Mesenchymal stem cell (in vitro differentiated cells and primary cell): ENCODE data around the gene TECPR2.

ENCODE experiments used
- DNase-seq: peaks from one replicate; pipeline ENCODE4 v3.0.0-alpha.2; 2013
- H2AFZ ChIP-seq: one replicate; pipeline ENCODE4 v1.6.1; 2013; ENCODE audit warnings: low read depth, mild to moderate bottlenecking, control low read depth, inconsistent platforms, low read length, moderate library complexity
- H2AK5ac ChIP-seq: 2 replicates; pipeline ENCODE4 v1.6.1; 2013; ENCODE audit warnings: low read length, moderate library complexity, mild to moderate bottlenecking, inconsistent platforms; ENCODE audit not compliant: severe bottlenecking
- H2BK120ac ChIP-seq: one replicate; pipeline ENCODE4 v1.6.1; 2013; ENCODE audit warnings: low read depth, mild to moderate bottlenecking, inconsistent platforms, low read length, moderate library complexity
- H2BK12ac ChIP-seq, 2 experiments: one replicate each; pipeline ENCODE4 v1.6.1; 2013; ENCODE audit warnings: inconsistent platforms in 2 of 2, low read length in 2 of 2, mild to moderate bottlenecking in 2 of 2, moderate library complexity in 2 of 2, control low read depth in 1 of 2
- H2BK15ac ChIP-seq: one replicate; pipeline ENCODE4 v1.6.1; 2013; ENCODE audit warnings: mild to moderate bottlenecking, low read depth, inconsistent platforms; ENCODE audit not compliant: poor library complexity, severe bottlenecking
- H2BK5ac ChIP-seq: 2 replicates; pipeline ENCODE4 v1.6.1; 2013; ENCODE audit warnings: low read depth, mild to moderate bottlenecking, low read length, control low read depth, inconsistent platforms; ENCODE audit not compliant: poor library complexity, severe bottlenecking
- H3K14ac ChIP-seq, 2 experiments: one replicate each; pipeline ENCODE4 v1.6.1; 2013; ENCODE audit warnings: inconsistent platforms in 2 of 2, low read length in 2 of 2, control low read depth in 1 of 2, mild to moderate bottlenecking in 1 of 2, moderate library complexity in 1 of 2
- H3K18ac ChIP-seq, 2 experiments: one replicate each; pipeline ENCODE4 v1.6.1; 2013; ENCODE audit warnings: inconsistent platforms in 2 of 2, low read length in 2 of 2, control low read depth in 1 of 2, low read depth in 1 of 2, mild to moderate bottlenecking in 1 of 2
- H3K23ac ChIP-seq, 2 experiments: one replicate each; pipeline ENCODE4 v1.6.1; 2013; ENCODE audit warnings: inconsistent platforms in 2 of 2, low read length in 2 of 2, mild to moderate bottlenecking in 2 of 2, moderate library complexity in 2 of 2, control low read depth in 1 of 2
- H3K27ac ChIP-seq: 2 replicates; pipeline ENCODE4 v1.5.1; 2013; ENCODE audit warnings: mild to moderate bottlenecking, moderate library complexity, low read length, control low read depth, inconsistent platforms; ENCODE audit not compliant: poor library complexity, severe bottlenecking
- H3K27me3 ChIP-seq, 2 experiments: 2 replicates each; pipeline versions ENCODE4 v1.6.1 to v1.7.0; 2013; ENCODE audit warnings: low read length in 2 of 2, mild to moderate bottlenecking in 2 of 2, moderate library complexity in 2 of 2, control low read depth in 1 of 2, inconsistent platforms in 1 of 2; ENCODE audit not compliant: control insufficient read depth in 1 of 2, insufficient read depth in 1 of 2
- H3K36me3 ChIP-seq, 2 experiments: 2 replicates each; pipeline versions ENCODE4 v1.6.1 to v1.7.0; 2013; ENCODE audit warnings: low read length in 2 of 2, control low read depth in 1 of 2, inconsistent platforms in 1 of 2, low read depth in 1 of 2, mild to moderate bottlenecking in 1 of 2; ENCODE audit not compliant: insufficient read depth in 2 of 2, control insufficient read depth in 1 of 2
- H3K4ac ChIP-seq, 2 experiments: one replicate each; pipeline ENCODE4 v1.6.1; 2013; ENCODE audit warnings: inconsistent platforms in 2 of 2, low read length in 2 of 2, mild to moderate bottlenecking in 2 of 2, moderate library complexity in 2 of 2, control low read depth in 1 of 2, low read depth in 1 of 2
- H3K4me1 ChIP-seq: 2 replicates; pipeline ENCODE4 v1.6.1; 2013; ENCODE audit warnings: low read depth, low read length, control low read depth; ENCODE audit not compliant: control insufficient read depth, insufficient read depth
- H3K4me2 ChIP-seq: 2 replicates; pipeline ENCODE4 v1.6.1; 2013; ENCODE audit warnings: low read length, mild to moderate bottlenecking, inconsistent platforms; ENCODE audit not compliant: poor library complexity, severe bottlenecking
- H3K4me3 ChIP-seq, 2 experiments: 2 replicates each; pipeline versions ENCODE4 v1.5.1 to v1.7.0; 2013; ENCODE audit warnings: low read length in 2 of 2, mild to moderate bottlenecking in 2 of 2, control low read depth in 1 of 2, low read depth in 1 of 2; ENCODE audit not compliant: insufficient read depth in 1 of 2
- H3K79me1 ChIP-seq: replicated peaks from 2 replicates; pipeline ENCODE4 v1.6.1; 2013; ENCODE audit warnings: mild to moderate bottlenecking, control low read depth, low read length, inconsistent platforms; ENCODE audit not compliant: poor library complexity, severe bottlenecking
- H3K9ac ChIP-seq: 2 replicates; pipeline ENCODE4 v1.7.0; 2013; ENCODE audit warnings: mild to moderate bottlenecking, low read length, moderate library complexity
- H3K9me3 ChIP-seq: 2 replicates; pipeline ENCODE4 v1.7.0; 2013; ENCODE audit warnings: mild to moderate bottlenecking, low read length; ENCODE audit not compliant: control insufficient read depth
- H4K8ac ChIP-seq: one replicate; pipeline ENCODE4 v1.6.1; 2013; ENCODE audit warnings: inconsistent platforms, mild to moderate bottlenecking, low read length, moderate library complexity
- H4K91ac ChIP-seq: one replicate; pipeline ENCODE4 v1.6.1; 2013; ENCODE audit warnings: mild to moderate bottlenecking, low read length, inconsistent platforms
- WGBS: methylation state at CpG from one replicate; pipeline ENCODE4 v1.1.7; 2013; ENCODE audit warnings: mixed read lengths; 5-methylcytosine and 5-hydroxymethylcytosine counted together

Gene TECPR2

DNA sequence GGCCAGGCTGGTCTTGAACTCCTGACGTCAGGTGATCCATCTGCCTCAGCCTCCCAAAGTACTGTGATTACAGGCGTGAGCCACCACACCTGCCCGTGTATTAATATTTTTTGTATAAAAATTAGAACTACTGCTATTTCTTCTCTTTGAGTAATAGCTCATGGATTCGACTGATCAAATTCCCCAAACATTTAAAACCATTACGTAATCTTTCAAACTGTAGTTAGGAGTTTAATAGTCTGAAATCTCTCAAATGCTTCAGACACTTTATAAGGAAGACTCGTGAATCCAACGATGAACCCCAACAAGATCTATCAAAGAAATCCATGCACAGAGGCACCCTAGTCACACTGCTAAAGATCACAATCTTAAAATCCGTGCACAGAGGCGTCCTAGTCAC, 16.1 kb downstream of the TECPR2 start:
- Histone ChIP-seq H2BK15ac (no peak overlapping the region), H3K4me2 (no peak overlapping the region), H3K4me1 (no peaks in the 10 kb centered on the region), H2AFZ (no peak overlapping the region), H3K79me1 (peaks cover 12% of the 10 kb centered on the region), H3K23ac (no peak overlapping the region), H3K27ac (no peak overlapping the region), H3K18ac (no peak overlapping the region), H2BK5ac (no peak overlapping the region), H4K91ac (no peak overlapping the region), H4K8ac (no peak overlapping the region), H2BK120ac (no peak overlapping the region), H3K14ac (no peak overlapping the region), H3K4ac (no peak overlapping the region), H3K4me3 (no peak overlapping the region), H3K9me3 (no peaks in the 10 kb centered on the region), H3K36me3 (peaks cover 10 to 44% of the 10 kb centered on the region in 2 experiments), H2AK5ac (no peak overlapping the region), H2BK12ac (no peak overlapping the region), H3K27me3 (no peaks in the 10 kb centered on the region), H3K9ac (no peak overlapping the region)
- over 99% methylated on average over 6 of the region's 9 CpGs for WGBS
- DNase-seq = no peak

DNA sequence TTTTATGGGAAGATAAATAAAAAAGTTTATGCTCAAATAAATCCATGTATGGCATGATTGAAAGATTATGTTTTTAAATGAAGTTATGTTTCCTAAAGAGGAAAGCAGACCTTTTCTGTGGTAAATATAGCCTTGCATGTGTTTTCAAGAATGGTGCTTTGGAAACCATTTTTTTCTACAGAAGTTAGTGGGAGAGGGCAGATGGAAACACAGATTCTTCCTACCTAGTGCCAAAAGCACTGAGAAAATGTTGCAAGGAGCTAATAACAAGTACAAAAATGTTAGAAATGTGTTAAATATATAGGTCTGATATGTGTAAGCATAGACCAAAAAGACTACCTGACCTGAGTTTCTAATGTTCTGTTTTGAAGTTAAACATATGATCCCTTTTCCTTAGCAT, 24.3 kb downstream of the TECPR2 start:
- Histone ChIP-seq H3K18ac (no peak overlapping the region), H3K14ac (no peak overlapping the region), H3K27me3 (no peaks in the 10 kb centered on the region), H2BK12ac (no peak overlapping the region), H3K36me3 (peaks cover 6 to 37% of the 10 kb centered on the region in 2 experiments), H2BK5ac (no peak overlapping the region), H3K9me3 (no peaks in the 10 kb centered on the region), H3K4me1 (no peaks in the 10 kb centered on the region), H2BK120ac (no peak overlapping the region), H3K23ac (no peak overlapping the region), H2BK15ac (no peak overlapping the region), H3K27ac (no peak overlapping the region), H3K79me1 (peaks cover 4% of the 10 kb centered on the region), H4K91ac (no peak overlapping the region), H3K4me3 (no peak overlapping the region), H4K8ac (no peak overlapping the region), H3K4ac (no peak overlapping the region), H2AK5ac (no peak overlapping the region), H2AFZ (no peak overlapping the region), H3K9ac (no peak overlapping the region), H3K4me2 (no peak overlapping the region)
- DNase-seq = no peak

DNA sequence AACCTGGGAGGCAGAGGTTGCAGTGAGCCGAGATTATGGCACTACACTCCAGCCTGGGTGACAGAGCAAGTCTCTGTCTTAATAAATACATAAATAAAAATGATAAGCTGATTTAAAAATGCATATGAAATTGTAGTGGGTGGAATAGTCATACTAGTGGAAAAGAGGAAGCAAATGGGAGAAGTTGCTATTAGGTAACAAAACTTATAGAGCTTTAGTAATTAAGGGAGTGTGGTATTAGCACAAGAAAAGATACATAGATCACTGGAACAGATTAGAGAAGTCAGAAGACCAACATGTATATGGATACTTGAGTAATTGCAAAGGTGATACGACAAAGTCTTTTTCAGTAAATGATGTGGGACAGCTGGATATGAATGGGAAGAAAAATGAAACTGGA, 26.5 kb downstream of the TECPR2 start:
- Histone ChIP-seq H2AFZ (no peak overlapping the region), H3K23ac (no peak overlapping the region), H3K4me3 (no peak overlapping the region), H3K14ac (no peak overlapping the region), H3K4me1 (no peaks in the 10 kb centered on the region), H4K91ac (no peak overlapping the region), H3K9me3 (no peaks in the 10 kb centered on the region), H3K9ac (no peak overlapping the region), H2BK12ac (no peak overlapping the region), H3K27ac (no peak overlapping the region), H3K36me3 (peaks cover 6 to 31% of the 10 kb centered on the region in 2 experiments), H3K79me1 (peaks cover 7% of the 10 kb centered on the region), H2BK5ac (no peak overlapping the region), H2BK120ac (no peak overlapping the region), H3K4ac (no peak overlapping the region), H2BK15ac (no peak overlapping the region), H3K27me3 (no peaks in the 10 kb centered on the region), H2AK5ac (no peak overlapping the region), H3K18ac (no peak overlapping the region), H3K4me2 (no peak overlapping the region), H4K8ac (no peak overlapping the region)
- WGBS = 100% methylated on average over 1 of the region's 2 CpGs
- no peak for DNase-seq

DNA sequence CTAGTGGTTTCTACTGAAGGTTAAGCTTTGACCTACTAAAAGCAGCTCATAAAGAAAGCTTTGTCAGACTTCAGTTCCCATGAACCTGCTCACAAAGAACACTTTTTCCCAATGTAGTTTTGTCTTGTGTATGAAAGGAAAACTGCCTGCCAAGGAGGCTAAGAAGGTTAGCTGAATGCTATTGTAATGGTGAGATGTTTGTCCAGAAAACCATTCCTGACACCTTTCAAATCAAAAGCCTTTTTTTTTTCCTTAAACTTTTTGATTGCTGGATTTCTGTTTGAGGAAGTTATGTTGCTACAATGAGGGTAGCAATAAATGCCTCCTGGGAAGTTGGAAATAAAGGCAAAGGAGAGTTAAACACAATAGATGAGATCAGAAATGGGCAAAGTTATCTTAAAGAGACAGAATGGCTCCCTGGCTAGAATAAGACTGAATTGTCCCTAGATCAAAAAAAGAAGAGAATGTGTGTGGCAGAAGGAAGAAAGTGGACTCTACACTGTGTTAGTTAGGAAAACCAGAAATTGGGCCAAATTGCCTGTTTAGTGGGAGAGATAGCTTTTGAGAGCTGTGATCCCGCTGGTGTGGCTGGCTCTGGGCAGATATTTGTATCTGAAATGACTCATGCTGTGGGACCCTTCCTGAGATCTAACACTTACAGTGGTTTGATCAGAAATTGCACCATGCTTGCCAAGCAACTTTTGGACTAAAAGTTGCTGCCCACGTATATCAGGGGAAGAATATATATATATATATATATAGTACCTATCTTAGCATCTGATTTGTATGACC, 27.5 kb downstream of the TECPR2 start:
- Histone ChIP-seq H4K91ac (no peak overlapping the region), H2AK5ac (no peak overlapping the region), H3K4ac (no peak overlapping the region), H3K18ac (no peak overlapping the region), H2BK12ac (no peak overlapping the region), H3K4me3 (no peak overlapping the region), H2AFZ (no peak overlapping the region), H3K9me3 (no peaks in the 10 kb centered on the region), H3K36me3 (peaks cover 3 to 36% of the 10 kb centered on the region in 2 experiments), H3K27me3 (no peaks in the 10 kb centered on the region), H3K4me1 (no peaks in the 10 kb centered on the region), H3K4me2 (no peak overlapping the region), H2BK15ac (no peak overlapping the region), H2BK5ac (no peak overlapping the region), H3K79me1 (peaks cover 10% of the 10 kb centered on the region), H4K8ac (no peak overlapping the region), H3K27ac (no peak overlapping the region), H3K14ac (no peak overlapping the region), H3K9ac (peak overlapping the region; percentile 36), H2BK120ac (no peak overlapping the region), H3K23ac (no peak overlapping the region)
- no peak for DNase-seq
- WGBS = 69% methylated on average over 1 of the region's 2 CpGs
